ENCODE data around the gene CHM.

GRCh38 chrX:85836868-85837267 is 210.5 kb downstream of the CHM start:
- TF ChIP-seq YY1 (IDR thresholded peaks at IDR 0.05; ENCODE audit: insufficient read depth, insufficient read length) (no peak), SUZ12 (IDR thresholded peaks at IDR 0.05; ENCODE audit: extremely low read depth, insufficient read depth, insufficient read length) (no peak), ZNF274 (IDR thresholded peaks at IDR 0.05; ENCODE audit: low read depth, low read length) (no peak)
